GM21367 (cell line): ENCODE data around the gene ZNF765.
"Not testable (repeated sequence)": the region's sequence is repeated elsewhere in the genome, so short reads cannot be mapped to it uniquely, and the experiment has no call there.

ENCODE experiments used
- ATAC-seq: cut with Tn5 transposase; IDR thresholded peaks from one replicate; pipeline ENCODE4 v1.9.1; 2021; ENCODE audit not compliant: unreplicated experiment

ZNF765 gene

GRCh38 chr19:53475470-53475869 is 80.5 kb downstream of the ZNF765 start:
- not testable (repeated sequence) for ATAC-seq
